Esophagus muscularis mucosa (tissue), 3 donors: ENCODE results near the gene YPEL2.

ENCODE experiments used
- CTCF ChIP-seq, 3 experiments: fragments of 200-600 bp in 2 of 3; fragments of 450-650 bp in 1 of 3; sonication (generic) in 2 of 3; IDR thresholded peaks; one replicate each; pipeline ENCODE4 v1.5.1; 2017 to 2019; ENCODE audit warnings: antibody characterized with exemption in 3 of 3, mild to moderate bottlenecking in 2 of 3, moderate library complexity in 1 of 3
- POLR2A ChIP-seq: fragments of 450-650 bp; IDR thresholded peaks from one replicate; pipeline ENCODE4 v1.6.1; 2017; ENCODE audit warnings: antibody characterized with exemption, moderate library complexity, mild to moderate bottlenecking, low read depth

- TF ChIP-seq CTCF (IDR thresholded peaks at IDR 0.05) (no peak), POLR2A (no peak)
Observed at GRCh38 chr17:59287891-59288290, 43.6 kb upstream of the YPEL2 start.
